Endothelial cell of umbilical vein (primary cell): Measurements from ENCODE around the gene USP25.

Experiments used
- CTCF ChIP-seq, 2 donors: IDR thresholded peaks; 1 replicate in 1 of 2; 2 replicates in 1 of 2; pipeline ENCODE4 v1.5.1; 2011; ENCODE audit warnings: low read length in 2 of 2, mild to moderate bottlenecking in 2 of 2, moderate library complexity in 2 of 2, control low read depth in 1 of 2, inconsistent platforms in 1 of 2, low read depth in 1 of 2; ENCODE audit not compliant: insufficient read depth in 1 of 2; ENCODE audit errors: extremely low read depth in 1 of 2
- EZH2 ChIP-seq: IDR thresholded peaks from 2 replicates; pipeline ENCODE4 v1.6.1; 2012; ENCODE audit warnings: borderline replicate concordance, low read depth, mild to moderate bottlenecking, moderate library complexity, low read length, inconsistent platforms; ENCODE audit not compliant: severe bottlenecking
- MYC ChIP-seq: IDR thresholded peaks from one replicate; pipeline ENCODE4 v1.6.1; 2011; ENCODE audit warnings: mild to moderate bottlenecking, low read depth, low read length
- POLR2AphosphoS5 ChIP-seq: IDR thresholded peaks from 2 replicates; pipeline ENCODE4 v1.6.1; 2012; ENCODE audit warnings: low read depth, mild to moderate bottlenecking, control low read depth, low read length, moderate library complexity; ENCODE audit not compliant: insufficient read depth

GRCh38 chr21:15759469-15759868 is 29.7 kb downstream of the USP25 start:
- no peak for TF ChIP-seq POLR2AphosphoS5
- no peak for TF ChIP-seq CTCF (IDR thresholded peaks at IDR 0.05; ENCODE audit: extremely low read depth in 1 of 2, insufficient read depth in 1 of 2, low read depth in 1 of 2, low read length in 2 of 2)
- no peak for TF ChIP-seq EZH2
- TF ChIP-seq MYC: no peak
